GM21447 (cell line): ENCODE results near the gene COX7B2.

Experiments used
- ATAC-seq: cut with Tn5 transposase; IDR thresholded peaks from one replicate; pipeline ENCODE4 v1.9.1; 2021; ENCODE audit not compliant: unreplicated experiment

Gene COX7B2, protein sequence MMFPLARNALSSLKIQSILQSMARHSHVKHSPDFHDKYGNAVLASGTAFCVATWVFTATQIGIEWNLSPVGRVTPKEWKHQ

DNA sequence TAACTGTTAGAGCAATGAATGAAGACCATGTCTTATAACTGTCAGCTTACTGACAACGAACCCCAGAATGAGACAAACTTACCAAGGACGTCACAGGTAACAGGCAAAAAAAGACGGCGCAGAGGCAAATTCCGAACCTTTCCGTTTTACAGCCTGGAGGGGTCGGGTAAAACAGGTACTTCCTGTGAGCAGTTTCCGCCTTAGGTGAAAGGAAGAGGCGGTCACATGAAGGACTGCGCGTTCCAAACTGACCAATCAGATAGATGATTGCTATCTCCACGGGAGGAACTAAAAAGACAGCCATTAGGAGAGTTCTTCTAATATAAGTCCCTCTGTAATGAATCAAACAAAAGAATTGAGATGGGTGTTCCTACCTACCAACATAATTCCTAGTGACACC, at the start of gene COX7B2:
TSS of gene COX7B2 (minus strand) at position 168 of the 400 bp plus-strand sequence. CDS start 174,053 bp downstream, outside the sequence.
- no peak for ATAC-seq

GRCh38 chr4:46956451-46956850, 47.4 kb upstream of the COX7B2 start:
- ATAC-seq, result no peak

GRCh38 chr4:46955601-46956000, 46.6 kb upstream of the COX7B2 start:
- no peak for ATAC-seq

DNA sequence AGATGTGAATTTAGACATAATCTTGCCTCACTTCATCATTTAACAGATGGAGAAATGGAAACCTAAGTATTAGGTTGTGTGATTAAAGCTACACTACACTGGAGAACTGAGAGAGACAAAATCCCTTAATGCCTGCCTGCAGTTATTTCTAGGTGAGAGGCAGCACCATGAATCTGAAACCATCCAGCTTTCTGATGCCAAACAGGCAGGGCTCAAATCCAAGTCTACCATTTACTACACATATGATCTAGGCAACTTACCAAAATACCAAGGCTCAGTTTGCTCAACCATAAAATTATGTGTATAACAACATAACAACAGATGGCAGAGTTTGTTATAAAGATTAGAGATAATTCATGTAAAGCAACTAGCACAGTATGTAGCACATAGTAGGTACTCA, 45.6 kb upstream of the COX7B2 start:
- no peak for ATAC-seq

DNA sequence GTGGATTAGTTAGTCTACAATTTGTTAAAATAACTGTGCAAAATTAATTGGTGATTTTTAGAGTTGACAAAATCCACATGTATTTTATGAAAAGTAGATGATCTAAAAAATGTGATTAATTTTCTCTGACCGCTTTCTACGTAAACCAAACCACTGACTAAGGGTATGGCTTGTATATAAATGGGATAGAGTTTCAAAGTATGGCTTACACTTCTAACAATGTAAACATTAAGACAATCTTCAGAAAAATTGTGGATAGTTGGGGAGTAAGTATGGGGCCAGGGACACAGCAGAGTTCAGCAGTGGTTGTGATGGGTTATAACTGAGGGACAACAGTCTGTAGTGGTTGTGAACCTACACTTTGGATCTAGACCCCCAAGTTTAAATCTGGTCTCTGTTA, 44.5 kb upstream of the COX7B2 start:
- no peak for ATAC-seq

GRCh38 chr4:46952451-46952850, 43.4 kb upstream of the COX7B2 start:
- no peak for ATAC-seq

DNA sequence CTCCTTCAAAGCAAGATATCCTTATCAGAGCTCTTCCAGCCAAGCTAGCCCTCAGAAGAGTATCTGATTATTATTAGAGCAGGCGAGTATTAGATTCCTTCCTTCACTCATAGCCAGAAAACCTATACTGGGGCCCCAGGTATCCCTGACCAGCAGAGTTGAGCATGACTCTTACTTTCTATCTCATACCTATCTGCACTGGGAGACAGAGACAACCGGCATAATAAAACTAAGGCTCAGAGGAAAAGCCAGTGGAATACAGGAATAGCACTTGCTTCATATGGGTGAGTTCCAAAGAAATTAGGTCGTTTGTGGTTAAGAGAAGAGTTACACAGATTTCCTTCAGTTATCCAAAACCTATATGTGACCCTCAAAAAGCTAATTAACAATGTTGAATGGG, 41.8 kb upstream of the COX7B2 start:
- no peak for ATAC-seq

DNA sequence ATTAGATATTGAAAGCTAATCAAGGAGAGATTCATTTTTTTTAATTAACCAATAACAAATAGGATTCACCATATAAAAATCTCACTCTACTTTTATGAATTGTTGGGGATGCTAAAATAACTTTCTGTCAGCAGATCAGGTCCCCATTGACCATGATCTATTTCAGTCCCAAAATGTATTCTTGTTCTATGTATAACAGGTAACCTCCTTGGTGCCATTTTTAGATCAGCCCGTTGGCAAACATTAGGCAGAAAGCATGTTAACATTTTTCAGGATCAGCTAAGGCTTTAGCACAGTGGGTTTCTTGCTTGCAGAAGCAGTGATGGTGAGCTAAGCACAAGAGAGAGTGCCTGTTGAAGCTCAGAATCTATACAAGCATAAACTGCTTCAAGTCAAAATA, 40.8 kb upstream of the COX7B2 start:
- no peak for ATAC-seq

GRCh38 chr4:46947541-46947940, 38.5 kb upstream of the COX7B2 start:
- ATAC-seq, result no peak

GRCh38 chr4:46946919-46947536, 38.0 kb upstream of the COX7B2 start:
- no peak for ATAC-seq

- ATAC-seq, result no peak
Observed at GRCh38 chr4:46945062-46945461, 36.0 kb upstream of the COX7B2 start.

- no peak for ATAC-seq
Observed at GRCh38 chr4:46944345-46944744, 35.3 kb upstream of the COX7B2 start.

- ATAC-seq, result no peak
Observed at GRCh38 chr4:46937493-46937892, 28.4 kb upstream of the COX7B2 start.

DNA sequence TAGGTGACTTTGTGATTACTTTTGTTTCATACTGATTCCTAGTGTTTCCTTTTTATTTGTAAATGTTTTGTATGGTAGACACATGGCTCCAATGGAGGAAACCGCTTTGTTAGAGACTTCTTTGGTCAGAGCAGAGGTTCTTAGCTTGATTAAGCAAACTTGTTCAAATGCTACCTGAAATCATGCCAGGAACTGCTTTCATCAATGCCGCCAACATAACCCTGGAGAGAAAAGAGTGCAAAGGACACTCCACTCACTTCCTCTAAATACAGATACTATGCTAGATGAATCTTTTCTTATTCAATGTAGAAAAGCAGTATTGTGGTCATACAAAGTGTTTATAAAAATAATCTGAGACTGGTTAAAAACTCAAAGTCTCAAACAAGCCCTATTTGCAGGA, 25.7 kb upstream of the COX7B2 start:
- ATAC-seq, result no peak

- ATAC-seq, result no peak
Observed at GRCh38 chr4:46933686-46934085, 24.6 kb upstream of the COX7B2 start.

GRCh38 chr4:46931981-46932380, 22.9 kb upstream of the COX7B2 start:
- no peak for ATAC-seq

- no peak for ATAC-seq
Observed at GRCh38 chr4:46930891-46931290, 21.8 kb upstream of the COX7B2 start.

GRCh38 chr4:46927201-46927600, 18.2 kb upstream of the COX7B2 start:
- no peak for ATAC-seq

- no peak for ATAC-seq
Observed at GRCh38 chr4:46924789-46925529, 15.9 kb upstream of the COX7B2 start.

DNA sequence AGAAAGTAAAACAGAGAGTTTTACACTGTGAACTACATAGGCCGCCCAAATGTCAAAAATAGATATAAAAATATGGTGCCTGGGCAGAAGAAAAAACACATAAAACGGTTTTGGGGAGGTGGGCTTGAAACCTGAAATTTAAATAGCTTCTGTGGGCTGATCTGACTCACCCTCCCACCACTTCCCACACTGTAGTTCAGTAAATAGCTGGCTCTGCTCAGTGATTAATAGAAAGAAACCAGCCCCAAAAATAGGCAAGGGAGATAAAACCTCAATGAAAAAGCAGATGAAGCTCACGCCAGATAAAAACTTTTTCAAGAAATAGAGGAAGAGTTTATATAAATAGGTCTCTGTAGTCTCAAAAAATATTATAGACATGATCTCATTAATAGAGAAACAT, 13.2 kb upstream of the COX7B2 start:
- no peak for ATAC-seq

- ATAC-seq, result no peak
Observed at GRCh38 chr4:46908148-46908547, 897 bp downstream of the COX7B2 start.

DNA sequence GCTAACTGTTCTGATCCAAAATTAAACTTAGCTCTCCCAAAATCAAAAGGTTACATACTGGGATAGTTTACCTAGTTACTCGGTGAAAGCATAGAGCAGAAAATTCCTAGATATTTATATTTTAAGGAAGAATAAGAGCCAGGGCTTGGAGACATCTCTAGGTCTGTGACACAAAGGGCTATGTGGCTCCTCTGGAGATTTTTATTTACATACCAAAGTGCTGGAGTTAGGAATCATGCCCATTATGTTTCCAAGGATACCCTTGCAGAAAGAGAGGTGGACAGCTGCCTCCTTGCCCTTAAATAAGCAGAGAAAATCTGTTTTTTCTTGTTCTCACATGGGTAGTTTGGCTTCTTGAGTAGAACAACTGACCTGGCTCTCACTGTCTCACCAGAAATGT, 9.0 kb downstream of the COX7B2 start:
- no peak for ATAC-seq

DNA sequence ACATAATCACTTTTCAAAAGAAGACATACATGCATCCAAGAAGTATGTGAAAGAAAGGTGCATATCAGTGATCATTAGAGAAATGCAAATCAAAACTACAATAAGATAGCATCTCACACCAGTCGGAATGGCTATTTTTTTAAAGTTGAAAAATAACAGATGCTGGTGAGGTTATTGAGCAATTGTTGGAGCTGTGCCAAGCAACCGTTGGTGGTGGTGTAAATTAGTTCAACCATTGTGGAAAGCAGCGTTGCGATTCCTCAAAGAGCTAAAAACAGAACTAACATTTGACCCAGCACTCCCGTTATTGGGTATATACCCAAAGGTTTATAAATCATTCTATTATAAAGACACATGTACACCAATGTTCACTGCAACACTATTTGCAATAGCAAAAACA, 14.2 kb downstream of the COX7B2 start:
- no peak for ATAC-seq
